HG03066 (cell line): Measurements from ENCODE around the gene APMAP.
"Not testable (repeated sequence)": the region's sequence is repeated elsewhere in the genome, so short reads cannot be mapped to it uniquely, and the experiment has no call there.

Experiments used
- ATAC-seq: cut with Tn5 transposase; IDR thresholded peaks from one replicate; pipeline ENCODE4 v1.9.1; 2021; ENCODE audit warnings: low read depth; ENCODE audit not compliant: unreplicated experiment

Gene APMAP

DNA sequence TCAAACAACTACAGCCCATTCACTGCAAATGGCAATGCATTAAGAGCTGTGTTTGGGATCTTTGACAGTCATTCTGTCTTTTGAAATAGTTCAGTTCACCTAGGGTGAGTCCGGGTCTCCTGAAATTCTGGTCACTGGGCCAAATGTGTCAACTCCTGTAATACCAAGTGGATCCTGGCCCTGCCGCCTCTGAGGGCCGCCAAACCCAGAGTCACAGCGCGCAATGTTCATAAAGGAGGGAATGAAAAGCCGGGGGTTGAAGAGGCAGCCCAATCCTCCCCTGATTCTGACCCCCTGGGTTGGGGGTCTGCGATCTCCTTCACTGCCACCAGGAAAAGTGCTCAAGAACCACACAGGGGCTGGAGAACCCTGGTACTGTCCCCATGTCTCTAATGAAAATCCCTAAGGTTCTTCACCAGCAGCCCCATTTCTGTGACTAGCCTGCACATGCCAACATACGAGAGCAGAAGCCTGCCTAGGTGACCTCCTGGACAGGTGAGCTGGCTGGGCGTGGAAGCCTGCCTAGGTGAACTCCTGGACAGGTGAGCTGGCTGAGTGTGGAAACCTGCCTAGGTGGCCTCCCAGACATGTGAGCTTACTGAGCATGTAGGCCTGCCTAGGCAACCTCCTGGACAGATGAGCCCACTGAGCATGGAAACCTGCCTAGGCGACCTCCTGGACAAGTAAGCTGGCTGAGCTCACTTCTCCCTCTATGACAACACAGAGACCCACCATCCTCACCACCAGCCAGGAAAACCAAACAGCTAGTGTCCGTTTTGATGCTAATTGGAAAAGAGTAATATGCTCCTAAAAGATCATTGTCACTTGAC is 16.1 kb upstream of the APMAP start:
- ATAC-seq = no peak

- no peak for ATAC-seq
Observed at GRCh38 chr20:25007491-25008305, 15.1 kb upstream of the APMAP start.

GRCh38 chr20:25006431-25007167 is 14.0 kb upstream of the APMAP start:
- no peak for ATAC-seq

- no peak for ATAC-seq
Observed at GRCh38 chr20:25005661-25006060, 13.1 kb upstream of the APMAP start.

DNA sequence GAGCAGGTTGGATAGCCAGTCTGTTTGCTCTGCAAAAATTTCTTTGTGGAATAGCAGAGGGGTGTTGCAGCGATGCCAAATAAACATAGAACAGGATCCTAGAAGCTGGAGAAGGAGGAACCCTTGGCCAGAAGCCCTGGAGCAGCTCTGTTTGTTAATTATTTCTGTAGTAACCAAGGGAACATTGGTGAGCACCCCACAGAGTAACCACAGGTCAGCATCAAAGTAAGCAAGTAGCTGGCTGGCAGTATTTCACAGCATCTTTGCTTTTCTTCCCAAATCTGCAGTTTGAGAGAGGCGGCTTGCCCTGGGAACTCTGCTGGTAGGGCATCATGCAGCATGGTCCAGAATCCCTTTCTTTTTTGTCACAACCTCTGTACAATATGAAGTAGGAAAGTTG is 12.7 kb upstream of the APMAP start:
- no peak for ATAC-seq

- no peak for ATAC-seq
Observed at GRCh38 chr20:25003002-25003401, 10.5 kb upstream of the APMAP start.

GRCh38 chr20:25001323-25001722 is 8.8 kb upstream of the APMAP start:
- ATAC-seq = not testable (repeated sequence)

DNA sequence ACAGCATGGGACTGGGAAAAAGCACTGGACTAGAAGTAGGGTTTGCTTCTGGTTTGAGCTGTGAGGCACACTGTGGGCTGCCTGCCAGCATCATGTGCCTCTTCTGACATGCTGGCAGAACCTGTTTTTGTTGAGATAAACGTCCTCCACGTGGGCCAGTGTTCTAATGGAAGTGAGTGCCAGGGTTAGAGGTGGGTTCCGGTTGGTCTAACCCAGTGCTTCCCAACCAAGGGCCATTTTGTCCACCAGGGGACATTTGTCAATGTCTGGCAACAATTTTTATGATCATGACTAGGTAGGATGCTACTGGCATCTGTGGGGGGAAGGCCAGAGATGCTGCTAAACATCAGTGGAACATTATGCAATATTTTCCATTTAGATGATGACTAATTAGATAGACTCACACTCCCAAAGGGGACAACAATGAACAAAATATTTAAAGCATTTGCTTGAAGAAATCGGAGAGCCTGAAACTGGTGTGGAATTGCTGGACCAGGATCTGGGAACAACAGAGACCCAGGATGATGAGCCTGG is 7.8 kb upstream of the APMAP start:
- no peak for ATAC-seq

DNA sequence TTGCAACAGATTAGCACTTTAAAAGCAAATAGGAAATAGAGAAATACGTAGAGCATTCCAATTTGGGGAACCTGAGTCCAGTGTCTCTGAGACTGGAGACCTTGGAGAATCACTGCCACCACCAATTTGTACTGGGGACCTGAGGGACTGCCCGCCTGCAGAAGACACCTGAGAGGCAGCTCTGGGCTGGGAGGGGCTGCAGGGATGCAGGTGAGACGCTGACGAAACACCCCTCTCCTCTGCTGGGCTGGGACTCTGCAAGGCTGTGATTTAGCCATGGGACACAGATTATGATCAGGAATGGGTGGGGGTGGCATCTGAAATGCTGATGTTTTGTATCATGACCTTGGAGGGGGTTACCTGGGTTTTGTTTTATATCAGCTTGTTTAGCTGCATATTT is 7.0 kb upstream of the APMAP start:
- no peak for ATAC-seq

GRCh38 chr20:24998631-24999445 is 6.3 kb upstream of the APMAP start:
- ATAC-seq = no peak

- ATAC-seq = no peak
Observed at GRCh38 chr20:24998121-24998520, 5.6 kb upstream of the APMAP start.

DNA sequence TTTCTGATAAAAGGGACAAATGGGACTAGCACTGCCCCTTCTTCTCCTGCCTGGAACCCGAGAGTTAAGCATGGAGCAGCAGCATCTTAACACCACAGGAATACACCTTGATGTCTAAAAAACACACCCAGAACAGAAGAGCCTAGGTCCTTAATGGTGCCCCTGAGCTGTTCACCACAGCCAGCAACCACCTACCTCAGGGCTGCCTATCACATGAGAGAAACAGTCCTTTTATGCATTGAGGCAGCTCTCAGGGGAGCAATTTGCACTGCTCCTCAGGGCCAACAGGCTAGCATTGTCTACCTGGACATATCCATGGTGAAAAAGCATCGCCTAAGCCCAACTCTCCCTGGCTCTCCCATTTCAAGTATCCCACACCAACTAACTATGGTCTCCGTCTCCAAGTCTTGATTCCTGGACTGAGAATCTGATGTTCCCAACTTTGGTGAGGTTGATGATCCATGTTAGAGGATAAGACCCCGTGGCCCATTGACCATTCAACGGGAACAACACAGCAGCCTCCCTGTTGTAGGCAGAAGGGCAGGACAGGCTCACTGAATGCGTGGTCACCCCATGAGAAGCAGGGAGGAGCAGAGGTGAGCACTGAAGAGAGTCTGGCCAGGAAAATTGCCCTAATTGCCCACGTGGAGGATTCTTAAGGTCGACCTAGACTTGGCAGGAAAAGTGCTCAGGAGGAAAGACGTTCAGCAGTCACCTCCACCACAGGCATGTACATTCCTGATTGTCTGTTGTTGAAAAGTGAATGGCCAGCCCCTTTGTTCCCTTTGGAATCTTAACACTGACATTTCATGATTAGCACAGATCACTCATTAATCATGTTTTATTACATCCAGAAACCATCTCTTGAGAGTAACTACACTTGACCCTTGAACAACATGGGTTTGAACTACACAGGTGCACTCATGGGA is 4.2 kb upstream of the APMAP start:
- ATAC-seq = no peak

- no peak for ATAC-seq
Observed at GRCh38 chr20:24995741-24996448, 3.3 kb upstream of the APMAP start.

GRCh38 chr20:24994470-24995368 is 2.2 kb upstream of the APMAP start:
- no peak for ATAC-seq

GRCh38 chr20:24994186-24994465 is 1.6 kb upstream of the APMAP start:
- ATAC-seq = no peak

- ATAC-seq = no peak
Observed at GRCh38 chr20:24993337-24994185, 1.0 kb upstream of the APMAP start.
